Measurements from ENCODE around the gene KCMF1.

The KCMF1 gene

DNA sequence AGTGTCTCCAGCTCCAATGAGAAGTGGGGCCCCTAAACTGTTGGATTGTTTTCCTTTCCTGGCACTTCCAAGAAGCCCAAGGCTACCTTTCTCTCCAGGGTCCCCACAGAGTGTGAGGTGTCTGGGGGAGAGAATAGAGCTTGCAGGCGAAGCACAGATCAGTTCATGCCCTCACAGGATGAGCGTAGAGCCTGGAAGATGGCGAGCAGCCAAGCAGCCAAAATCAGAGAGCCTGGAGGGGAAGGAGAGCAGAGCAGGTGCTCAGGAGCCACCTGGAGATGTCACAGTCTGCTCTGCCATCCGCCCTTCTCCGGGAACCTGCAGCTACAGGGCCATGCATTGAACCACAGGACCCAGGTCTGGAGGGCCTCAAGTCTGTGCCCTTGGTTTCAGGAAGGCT is 107.6 kb downstream of the KCMF1 start:
- DNase-seq (ENCODE audit: low read depth) = no peak

DNA sequence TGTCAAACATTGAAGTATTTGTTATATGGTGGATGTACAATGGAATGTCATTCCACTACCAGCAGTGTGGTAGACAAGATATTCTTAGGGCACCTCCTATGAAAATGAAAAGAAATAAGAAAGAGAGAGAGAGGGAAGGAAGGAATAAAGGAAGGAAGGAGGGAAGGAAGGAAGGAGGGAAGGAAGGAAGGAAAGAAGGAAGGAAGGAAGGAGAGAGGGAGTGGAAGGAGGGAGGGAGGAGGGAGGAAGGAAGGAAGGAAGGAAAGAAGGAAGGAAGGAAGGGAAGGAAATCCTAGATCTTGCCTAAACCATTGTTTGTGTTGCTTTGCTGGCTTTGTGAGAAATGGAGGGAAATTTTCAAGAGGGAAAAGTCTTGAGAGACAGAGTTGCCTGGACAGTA is 112.1 kb downstream of the KCMF1 start:
- no peak for DNase-seq (ENCODE audit: low read depth)

DNA sequence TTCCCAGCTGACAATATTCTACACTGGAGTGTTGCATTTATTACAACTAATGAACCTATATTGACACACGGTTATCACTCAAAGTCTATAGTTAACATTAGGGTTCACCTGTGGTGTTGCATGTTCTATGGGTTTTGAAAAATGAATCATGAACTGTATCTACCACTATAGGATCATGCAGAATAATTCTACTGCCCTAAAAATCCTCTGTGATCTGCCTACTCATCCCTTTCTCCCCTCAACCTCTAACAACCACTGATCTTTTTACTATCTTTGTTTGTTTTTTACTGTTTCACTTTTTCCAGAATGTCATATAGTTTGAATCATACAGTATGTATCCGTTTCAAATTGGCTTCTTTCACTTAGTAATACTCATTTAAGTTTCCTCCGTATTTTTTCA is 114.6 kb downstream of the KCMF1 start:
- no peak for DNase-seq (ENCODE audit: low read depth)

DNA sequence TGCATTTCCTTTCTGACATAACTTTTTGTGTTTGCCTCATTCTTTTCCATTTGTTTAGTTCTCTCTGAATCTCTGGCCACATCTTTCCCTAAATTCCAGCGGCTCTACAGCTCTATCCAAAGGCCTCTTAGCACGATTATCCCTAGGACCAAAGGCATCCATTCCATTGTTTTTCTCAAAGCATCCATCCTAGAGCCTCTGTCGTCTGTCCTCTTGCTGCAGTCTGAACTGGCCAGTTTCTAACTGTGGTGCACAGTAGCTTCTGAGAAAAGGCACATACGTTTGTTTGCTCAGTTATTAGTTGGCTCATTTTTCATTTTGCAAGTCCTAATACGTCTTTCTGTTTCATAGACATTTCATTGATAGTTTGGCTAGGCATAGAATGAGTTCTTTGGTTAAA is 116.6 kb downstream of the KCMF1 start:
- no peak for DNase-seq (ENCODE audit: low read depth)

DNA sequence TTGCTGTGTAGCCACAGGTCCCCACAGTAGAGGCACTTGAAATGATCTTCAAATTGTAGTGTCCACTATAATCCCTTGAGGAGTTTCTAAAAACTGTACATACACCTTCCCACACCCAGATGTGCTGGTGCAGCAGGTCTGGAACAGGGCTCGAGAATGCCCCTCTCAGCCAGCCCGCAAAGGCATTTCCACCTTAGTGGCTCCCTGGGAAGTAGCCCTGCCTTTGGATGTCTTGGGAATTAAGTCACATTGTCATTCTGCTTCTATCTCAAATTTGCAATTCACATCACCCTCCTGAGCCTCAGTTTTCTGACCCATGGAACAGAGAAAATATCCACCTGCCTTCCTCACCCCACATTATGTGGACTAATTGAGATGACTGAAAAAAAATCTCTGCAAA is 118.0 kb downstream of the KCMF1 start:
- no peak for DNase-seq (ENCODE audit: low read depth)

DNA sequence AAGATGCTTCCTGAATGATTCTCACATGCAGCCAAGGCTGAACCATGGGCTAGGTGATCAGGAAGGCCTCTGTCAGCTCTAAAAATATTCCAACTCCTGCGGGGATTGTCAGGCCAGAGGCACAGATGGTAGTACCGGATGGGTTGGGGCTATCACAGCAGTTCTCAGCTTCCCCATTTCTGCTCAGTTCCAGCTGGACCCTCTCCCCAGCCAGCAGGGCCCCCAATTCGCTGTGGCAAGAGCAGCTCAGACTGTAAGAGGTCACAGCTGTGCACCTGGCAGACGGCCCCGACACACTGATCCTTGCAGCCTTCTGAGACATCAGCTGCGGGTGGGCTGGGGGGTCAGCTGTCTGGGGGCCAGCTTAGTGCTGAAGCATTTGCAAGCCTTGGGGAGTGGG is 118.6 kb downstream of the KCMF1 start:
- DNase-seq (ENCODE audit: low read depth) = no peak

DNA sequence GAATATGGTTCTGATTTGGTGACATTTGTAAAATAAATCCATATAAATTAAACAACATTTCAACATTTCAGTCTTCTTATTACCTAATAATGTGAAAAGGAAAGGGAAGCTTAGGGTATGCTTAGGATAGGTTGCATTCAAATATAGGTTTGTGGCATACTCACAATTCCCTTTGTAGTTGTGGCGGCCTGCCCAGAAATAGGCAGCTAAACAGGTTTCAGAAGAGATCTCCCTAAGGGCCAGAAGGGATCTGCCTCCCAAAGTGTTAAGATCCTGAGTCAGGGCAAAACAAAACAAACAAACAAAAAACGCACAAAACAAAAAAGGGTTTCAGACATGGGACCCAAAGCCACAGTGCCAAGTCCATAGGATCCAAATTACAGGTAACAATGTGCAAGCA is 120.9 kb downstream of the KCMF1 start:
- DNase-seq (ENCODE audit: low read depth) = no peak

DNA sequence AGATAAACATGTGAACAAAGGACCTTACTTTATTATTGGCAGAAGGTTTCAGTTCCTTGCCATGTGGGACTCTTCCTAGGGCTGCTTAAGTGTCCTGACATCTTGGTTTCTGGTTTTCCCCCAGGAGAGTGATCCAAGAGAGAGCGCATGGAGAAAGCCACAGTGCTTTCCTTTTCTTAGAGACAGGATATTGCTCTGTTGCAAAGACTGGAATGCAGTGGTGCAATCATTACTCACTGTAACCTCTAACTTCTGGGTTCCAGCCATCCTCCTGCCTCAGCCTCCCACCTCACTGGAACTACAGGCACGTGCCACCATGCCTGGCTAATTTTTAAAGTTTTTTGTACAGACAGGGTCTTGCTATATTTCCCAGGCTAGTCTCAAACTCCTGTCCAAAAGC is 124.1 kb downstream of the KCMF1 start:
- DNase-seq (ENCODE audit: low read depth) = no peak

DNA sequence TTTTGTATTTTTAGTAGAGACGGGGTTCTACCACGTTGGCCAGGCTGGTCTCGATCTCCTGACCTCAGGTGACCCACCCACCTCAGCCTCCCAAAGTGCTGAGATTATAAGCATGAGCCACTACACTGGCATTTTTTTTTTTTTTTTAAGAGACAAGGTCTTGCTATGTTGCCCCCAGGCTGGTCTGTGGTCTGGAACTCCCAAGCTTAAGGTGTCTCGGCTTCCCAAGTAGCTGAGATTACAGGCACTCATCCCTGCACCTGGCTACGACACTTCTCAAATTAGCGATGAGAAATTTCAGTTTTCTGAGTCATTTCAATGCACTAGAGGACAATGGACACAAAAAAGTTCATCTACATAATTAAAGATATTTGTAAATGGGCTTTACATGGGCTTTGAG is 125.7 kb downstream of the KCMF1 start:
- DNase-seq (ENCODE audit: low read depth) = no peak

DNA sequence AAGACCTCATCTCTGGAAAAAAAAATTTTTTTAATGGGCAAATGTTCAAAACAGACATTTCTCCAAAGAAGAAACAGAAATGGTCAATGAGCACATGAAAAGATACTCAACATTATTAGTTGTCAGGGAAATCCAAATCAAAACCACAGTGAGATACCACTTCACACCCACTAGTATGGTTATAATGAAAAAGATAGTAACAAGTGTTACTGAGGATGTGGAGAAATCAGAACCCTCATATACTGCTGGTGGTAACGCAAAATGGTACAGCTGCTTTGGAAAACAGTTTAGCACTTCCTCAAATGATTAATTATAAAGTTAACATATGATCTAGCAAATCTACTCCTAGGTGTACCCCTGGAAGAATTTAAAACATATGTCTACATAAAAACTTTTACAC is 133.3 kb downstream of the KCMF1 start:
- DNase-seq (ENCODE audit: low read depth) = no peak

DNA sequence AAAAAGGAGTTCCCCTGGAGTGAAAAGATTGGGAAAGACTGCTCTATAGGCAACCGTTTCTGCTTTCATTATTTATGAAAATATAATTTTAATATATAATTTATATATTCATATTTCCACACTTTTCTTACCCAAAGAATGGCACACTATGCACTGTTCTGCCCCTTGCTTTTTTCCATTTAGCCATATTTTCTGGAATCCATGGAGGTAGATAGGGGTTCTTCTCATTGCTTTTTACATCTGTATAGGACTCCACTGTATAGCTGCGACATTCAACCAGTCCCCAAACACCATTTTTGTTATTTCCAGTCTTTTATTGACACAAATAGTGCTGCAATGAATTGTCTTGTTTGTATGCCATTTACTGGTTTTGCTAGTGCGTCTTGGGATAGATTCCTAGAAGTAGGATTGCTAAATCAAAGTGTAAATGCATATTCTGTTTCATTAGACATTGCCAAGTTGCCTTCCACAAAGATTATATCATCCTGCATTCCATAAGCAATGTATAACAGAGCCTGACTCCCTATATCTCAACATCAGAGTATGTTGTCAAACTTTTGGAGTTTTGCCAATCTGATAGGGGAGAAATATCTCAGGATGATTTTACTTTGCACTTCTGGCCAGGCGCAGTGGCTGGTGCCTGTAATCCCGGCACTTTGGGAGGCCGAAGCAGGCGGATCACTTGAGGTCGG is 135.7 kb downstream of the KCMF1 start:
- no peak for DNase-seq (ENCODE audit: low read depth)
